Measurements from ENCODE around the gene TMEM238.

The TMEM238 gene

GRCh38 chr19:55365245-55365644 lies 18.8 kb downstream of the TMEM238 start:
- H3K4me3 ChIP-seq (ENCODE audit: low read length): no peak overlapping the region
- no peak for TF ChIP-seq ZNF274 (IDR thresholded peaks at IDR 0.05; ENCODE audit: low read depth, low read length)

GRCh38 chr19:55362990-55363716 lies 20.9 kb downstream of the TMEM238 start, which contains the start of gene GARIN5B:
Gene GARIN5B, minus strand, starts transcription at chr19:55363260. Its CDS starts 194 bp downstream, at chr19:55363066.
- no peak within 1 kb of the TSS for H3K4me3 ChIP-seq (ENCODE audit: low read length)
- TF ChIP-seq ZNF274 (IDR thresholded peaks at IDR 0.05; ENCODE audit: low read depth, low read length): no peak

GRCh38 chr19:55362174-55362989 lies 21.7 kb downstream of the TMEM238 start:
- H3K4me3 ChIP-seq (ENCODE audit: low read length): no peak overlapping the region
- no peak for TF ChIP-seq ZNF274 (IDR thresholded peaks at IDR 0.05; ENCODE audit: low read depth, low read length)

- TF ChIP-seq ZNF274 (IDR thresholded peaks at IDR 0.05; ENCODE audit: low read depth, low read length): no peak
- H3K4me3 ChIP-seq (ENCODE audit: low read length): no peak overlapping the region
These were observed 23.2 kb downstream of the TMEM238 start for GRCh38 chr19:55360902-55361301.

- no peak overlapping the region for H3K4me3 ChIP-seq (ENCODE audit: low read length)
- no peak for TF ChIP-seq ZNF274 (IDR thresholded peaks at IDR 0.05; ENCODE audit: low read depth, low read length)
These were observed 24.9 kb downstream of the TMEM238 start for GRCh38 chr19:55358943-55359908.

GRCh38 chr19:55358493-55358892 lies 25.6 kb downstream of the TMEM238 start:
- no peak overlapping the region for H3K4me3 ChIP-seq (ENCODE audit: low read length)
- no peak for TF ChIP-seq ZNF274 (IDR thresholded peaks at IDR 0.05; ENCODE audit: low read depth, low read length)

GRCh38 chr19:55355213-55355821 lies 28.8 kb downstream of the TMEM238 start:
- no peak overlapping the region for H3K4me3 ChIP-seq (ENCODE audit: low read length)
- no peak for TF ChIP-seq ZNF274 (IDR thresholded peaks at IDR 0.05; ENCODE audit: low read depth, low read length)

GRCh38 chr19:55354698-55355212 lies 29.3 kb downstream of the TMEM238 start, which contains the start of gene COX6B2:
Gene COX6B2, minus strand, starts transcription at chr19:55354719. Its CDS starts 198 bp downstream, at chr19:55354521.
- no peak for TF ChIP-seq ZNF274 (IDR thresholded peaks at IDR 0.05; ENCODE audit: low read depth, low read length)
- peak within 1 kb of the TSS; percentile 1; the same call in 1 of the 2 replicates for H3K4me3 ChIP-seq (ENCODE audit: low read length)

- no peak for TF ChIP-seq ZNF274 (IDR thresholded peaks at IDR 0.05; ENCODE audit: low read depth, low read length)
These were observed 30.0 kb downstream of the TMEM238 start for GRCh38 chr19:55353803-55354697.

GRCh38 chr19:55353356-55353802 lies 30.7 kb downstream of the TMEM238 start:
- H3K4me3 ChIP-seq (ENCODE audit: low read length): peak overlapping the region; percentile 1; the same call in 1 of the 2 replicates
- TF ChIP-seq ZNF274 (IDR thresholded peaks at IDR 0.05; ENCODE audit: low read depth, low read length): no peak

More at GRCh38 chr19:55353803-55354697, 30.0 kb downstream of the TMEM238 start:
- peak overlapping the region; percentile 1; the same call in 1 of the 2 replicates for H3K4me3 ChIP-seq (ENCODE audit: low read length)

- H3K4me3 ChIP-seq (ENCODE audit: low read length): no peak overlapping the region
- TF ChIP-seq ZNF274 (IDR thresholded peaks at IDR 0.05; ENCODE audit: low read depth, low read length): no peak
These were observed 31.4 kb downstream of the TMEM238 start for GRCh38 chr19:55352549-55353145.

- no peak for TF ChIP-seq ZNF274 (IDR thresholded peaks at IDR 0.05; ENCODE audit: low read depth, low read length)
- H3K4me3 ChIP-seq (ENCODE audit: low read length): no peak overlapping the region
These were observed 32.1 kb downstream of the TMEM238 start for GRCh38 chr19:55352040-55352439.
